ENCODE data around the gene CFAP97.
A peak's percentile ranks its signal among the peaks of the same experiment; 100 is the strongest.

The CFAP97 gene

DNA sequence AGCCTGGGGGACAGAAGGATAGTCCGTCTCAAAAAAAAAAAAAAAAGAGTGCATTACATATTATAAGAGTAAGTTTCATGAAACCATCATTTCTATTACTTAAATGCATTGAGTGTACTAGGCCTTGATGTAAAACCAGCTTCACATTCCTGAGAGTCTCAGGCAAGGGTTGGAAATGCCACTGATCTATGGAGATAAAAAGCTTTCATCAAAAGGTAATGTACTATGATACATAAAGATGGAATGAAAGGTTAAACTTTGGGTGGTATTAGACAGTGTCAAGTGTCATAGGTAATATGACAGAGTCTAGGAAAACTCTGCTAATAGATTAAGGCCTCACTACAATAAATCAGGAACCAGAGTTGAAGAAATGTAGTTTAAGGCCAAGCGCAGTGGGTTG is 7.4 kb downstream of the CFAP97 start:
- DNase-seq: no peak

DNA sequence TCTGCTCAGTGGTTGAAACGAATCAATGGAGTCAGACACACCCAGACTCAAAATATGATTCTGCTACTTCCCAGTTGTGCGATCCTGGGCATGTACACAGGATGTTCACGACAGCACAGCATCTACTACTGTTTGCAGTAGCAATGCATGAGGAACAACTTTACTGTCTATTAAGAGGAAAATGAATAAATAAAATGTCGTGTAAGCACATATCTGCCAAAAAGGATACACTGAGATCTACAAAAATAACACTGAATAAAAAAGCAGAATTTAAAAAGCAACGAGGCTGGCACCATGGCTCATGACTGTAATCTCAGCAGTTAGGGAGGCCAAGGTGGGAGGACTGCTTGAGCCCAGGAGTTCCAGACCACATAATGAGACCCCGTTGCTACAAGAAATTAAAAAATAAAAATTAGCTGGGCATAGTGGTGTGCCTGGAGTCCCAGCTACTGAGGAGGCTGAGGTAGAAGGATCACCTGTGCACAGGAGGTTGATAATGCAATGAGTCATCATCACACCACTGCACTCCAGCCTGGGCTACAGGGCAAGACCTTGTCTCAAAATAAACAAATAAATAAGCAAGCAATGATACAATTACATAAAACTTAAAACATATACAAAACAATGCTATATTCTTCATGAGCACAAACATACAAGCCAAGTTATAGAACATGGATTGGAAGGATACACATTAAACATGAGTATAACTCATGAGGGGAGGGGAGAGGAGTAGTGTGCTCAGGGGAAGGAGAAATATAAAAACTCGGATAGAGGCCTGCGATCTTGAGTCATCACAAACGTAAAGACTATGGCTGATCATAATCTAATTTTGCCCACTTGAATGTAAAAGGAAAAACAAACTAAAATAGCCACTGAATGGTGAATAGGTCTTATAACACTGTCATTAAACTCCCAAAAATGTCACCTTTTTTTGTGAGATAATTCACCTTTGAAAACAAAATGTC is 8.6 kb downstream of the CFAP97 start:
- DNase-seq: no peak

DNA sequence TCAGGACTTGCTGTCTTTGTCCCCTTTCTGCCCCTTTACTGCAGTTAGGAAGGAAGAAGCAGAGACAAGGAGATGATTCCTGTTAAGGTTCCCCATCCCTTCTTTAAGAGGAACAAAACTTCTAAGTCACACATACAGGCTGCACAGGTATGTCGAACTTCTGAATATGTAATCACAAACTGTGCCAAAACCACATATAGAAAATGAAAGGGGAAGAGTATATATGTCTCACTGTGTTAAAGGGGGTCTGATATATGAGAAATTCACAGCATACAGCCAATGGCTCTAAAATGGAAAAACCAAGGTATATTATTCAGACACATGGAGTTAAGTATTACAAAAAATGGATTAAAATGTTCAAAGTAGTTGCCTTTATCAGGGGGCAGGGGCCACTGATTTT is 11.7 kb downstream of the CFAP97 start:
- no peak for DNase-seq

DNA sequence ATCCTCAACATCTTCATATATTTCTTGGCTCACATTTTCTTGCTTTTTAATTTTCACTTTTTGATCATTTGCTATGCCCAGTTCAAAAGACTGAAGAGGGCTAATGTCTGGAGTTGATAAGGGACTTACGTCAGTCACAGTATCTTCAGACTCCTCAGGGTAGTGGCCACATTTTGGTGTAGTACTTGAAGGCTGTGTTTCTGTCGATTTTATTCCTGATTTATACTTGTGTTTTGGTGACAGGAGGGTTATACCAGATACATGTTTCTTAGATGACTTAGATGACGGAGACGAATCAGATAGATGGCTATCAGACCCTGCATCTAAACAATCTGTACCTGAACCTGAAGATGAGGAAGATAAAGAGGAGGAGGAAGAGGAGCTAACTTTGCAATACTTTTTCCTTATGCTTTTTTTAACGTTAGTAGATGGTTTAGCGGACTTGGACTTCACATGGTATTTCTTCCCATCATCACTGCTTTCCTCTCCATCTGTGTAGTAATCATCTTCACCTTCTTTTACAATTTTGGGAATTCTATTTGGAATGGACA is 13.4 kb downstream of the CFAP97 start:
- DNase-seq: no peak

- no peak for DNase-seq
Observed at GRCh38 chr4:185189606-185190305, 14.0 kb downstream of the CFAP97 start.

- DNase-seq: no peak
Observed at GRCh38 chr4:185186769-185187168, 17.0 kb downstream of the CFAP97 start.

DNA sequence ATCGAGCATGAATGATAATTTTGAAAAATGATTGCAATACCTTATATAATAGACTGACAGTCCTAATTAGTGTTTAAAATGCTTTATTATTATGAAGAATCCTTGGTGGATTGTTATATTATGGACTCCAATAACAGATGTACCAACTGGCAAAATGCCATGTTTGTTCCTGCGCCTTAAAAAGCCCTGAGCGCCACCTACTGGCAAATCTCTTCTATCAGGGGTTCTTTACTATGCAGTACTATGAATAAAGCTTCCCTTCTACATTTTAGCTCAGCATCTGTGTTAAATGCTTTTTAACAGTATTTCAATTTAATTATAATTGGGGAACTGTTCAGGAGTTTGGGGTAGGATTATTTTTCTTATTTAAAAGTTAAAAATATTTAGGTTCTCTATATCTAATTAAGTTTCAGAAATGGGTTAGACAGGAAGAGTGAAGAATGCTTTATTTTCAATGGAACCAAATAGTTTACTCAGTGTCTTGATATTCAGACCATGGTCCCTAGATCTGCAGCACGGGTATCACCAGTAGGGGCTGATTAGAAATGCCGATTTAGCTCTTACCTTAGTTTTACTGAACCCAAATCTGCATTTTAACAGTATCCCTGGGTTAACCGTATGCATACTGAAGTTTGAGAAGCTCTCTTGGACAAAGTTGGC is 20.0 kb downstream of the CFAP97 start:
- peak; percentile 70 to 81 for DNase-seq

- DNase-seq: no peak
Observed at GRCh38 chr4:185182239-185182638, 21.6 kb downstream of the CFAP97 start.

- no peak for DNase-seq
Observed at GRCh38 chr4:185179488-185179887, 24.3 kb downstream of the CFAP97 start.

- no peak for DNase-seq
Observed at GRCh38 chr4:185171373-185172071, 32.3 kb downstream of the CFAP97 start.

- no peak for DNase-seq
Observed at GRCh38 chr4:185167234-185167633, 36.6 kb downstream of the CFAP97 start.

DNA sequence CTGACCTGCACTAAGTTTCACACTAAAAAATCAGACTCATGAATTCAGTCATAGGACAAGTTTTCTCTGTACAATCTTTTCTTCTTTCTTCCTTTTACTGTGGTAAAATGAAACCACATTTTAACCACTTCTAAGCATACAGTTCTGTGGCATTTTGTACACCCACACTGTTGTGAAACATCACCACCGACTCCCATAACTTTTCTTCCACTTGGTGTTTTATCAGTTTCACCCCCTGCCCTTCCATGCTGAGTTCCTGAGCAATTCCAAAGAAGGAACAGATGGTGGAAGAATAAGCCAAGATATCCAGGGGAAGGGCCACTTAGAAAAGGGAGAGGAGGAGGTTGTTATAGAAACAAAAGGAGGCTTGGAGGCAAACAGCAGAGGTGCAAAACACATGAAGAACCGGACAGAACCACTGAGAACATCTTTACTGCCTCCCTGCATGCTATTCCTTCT is 38.2 kb downstream of the CFAP97 start:
- DNase-seq: peak in 1 of 2 donors; percentile 54

DNA sequence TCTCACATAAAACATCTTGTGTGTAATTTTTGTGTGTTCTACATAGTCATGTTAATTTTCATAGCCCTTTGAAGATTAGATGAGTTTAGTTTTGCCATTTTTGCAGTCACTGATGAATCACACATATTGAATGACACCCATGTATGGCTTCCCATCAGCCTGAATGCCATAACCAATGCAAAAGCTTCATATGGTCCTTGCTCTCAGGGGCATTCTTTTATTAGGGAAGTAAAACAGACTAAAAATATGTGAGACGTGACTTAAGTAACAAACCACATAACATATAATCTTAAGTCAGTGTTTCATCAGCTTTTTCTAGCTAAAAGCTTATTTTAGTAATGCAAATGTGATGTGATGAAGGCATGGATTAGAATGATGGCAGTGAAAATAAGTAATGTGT is 52.5 kb downstream of the CFAP97 start:
- DNase-seq: no peak

GRCh38 chr4:185149392-185149791 is 54.4 kb downstream of the CFAP97 start:
- no peak for DNase-seq

- no peak for DNase-seq
Observed at GRCh38 chr4:185145572-185145971, 58.2 kb downstream of the CFAP97 start.

DNA sequence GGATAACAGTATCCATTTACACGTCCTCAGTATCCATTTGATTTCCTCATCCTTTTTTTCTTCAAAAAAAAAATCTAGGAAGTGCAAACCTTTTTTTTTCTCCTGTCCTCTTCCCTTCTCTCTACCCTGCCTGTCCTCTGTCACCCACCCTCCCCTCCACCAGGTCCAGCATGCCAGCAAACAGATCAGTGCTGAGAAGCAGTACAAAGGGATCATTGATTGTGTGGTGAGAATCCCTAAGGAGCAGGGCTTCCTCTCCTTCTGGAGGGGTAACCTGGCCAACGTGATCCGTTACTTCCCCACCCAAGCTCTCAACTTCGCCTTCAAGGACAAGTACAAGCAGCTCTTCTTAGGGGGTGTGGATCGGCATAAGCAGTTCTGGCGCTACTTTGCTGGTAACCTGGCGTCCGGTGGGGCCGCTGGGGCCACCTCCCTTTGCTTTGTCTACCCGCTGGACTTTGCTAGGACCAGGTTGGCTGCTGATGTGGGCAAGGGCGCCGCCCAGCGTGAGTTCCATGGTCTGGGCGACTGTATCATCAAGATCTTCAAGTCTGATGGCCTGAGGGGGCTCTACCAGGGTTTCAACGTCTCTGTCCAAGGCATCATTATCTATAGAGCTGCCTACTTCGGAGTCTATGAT is 59.1 kb downstream of the CFAP97 start:
- no peak for DNase-seq

- peak in 1 of 2 donors; percentile 16 for DNase-seq
Observed at GRCh38 chr4:185143601-185143969, 60.2 kb downstream of the CFAP97 start.

- DNase-seq: peak; percentile 87 to 88
Observed at GRCh38 chr4:185142912-185143600, 60.7 kb downstream of the CFAP97 start, which contains the start of gene SLC25A4. SLC25A4 (plus strand) TSS chr4:185143266; CDS start chr4:185143373, 107 bp downstream.

DNA sequence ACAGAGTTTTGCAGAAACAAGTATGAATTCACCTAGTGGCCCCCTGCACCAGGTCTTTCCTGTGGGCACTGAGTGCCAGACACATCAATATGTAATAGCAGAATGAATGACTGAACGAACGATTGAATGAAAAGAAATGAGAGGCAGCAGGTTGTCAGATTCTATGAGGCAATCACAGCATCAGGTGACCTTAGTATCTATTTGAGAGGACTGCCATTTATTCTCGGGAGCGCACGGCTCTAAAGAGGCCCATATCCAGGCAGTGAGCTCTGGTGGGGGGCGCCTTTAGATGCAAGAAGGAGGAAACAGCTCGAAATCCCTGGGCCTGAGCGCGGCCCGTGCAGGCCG is 61.3 kb downstream of the CFAP97 start:
- DNase-seq: peak in 1 of 2 donors; percentile 15

- no peak for DNase-seq
Observed at GRCh38 chr4:185141777-185142176, 62.0 kb downstream of the CFAP97 start.

GRCh38 chr4:185139736-185140135 is 64.1 kb downstream of the CFAP97 start:
- no peak for DNase-seq
